ENCODE results near the gene TAP2.
"Not testable (repeated sequence)": the region's sequence is repeated elsewhere in the genome, so short reads cannot be mapped to it uniquely, and the experiment has no call there.

TAP2 gene

DNA sequence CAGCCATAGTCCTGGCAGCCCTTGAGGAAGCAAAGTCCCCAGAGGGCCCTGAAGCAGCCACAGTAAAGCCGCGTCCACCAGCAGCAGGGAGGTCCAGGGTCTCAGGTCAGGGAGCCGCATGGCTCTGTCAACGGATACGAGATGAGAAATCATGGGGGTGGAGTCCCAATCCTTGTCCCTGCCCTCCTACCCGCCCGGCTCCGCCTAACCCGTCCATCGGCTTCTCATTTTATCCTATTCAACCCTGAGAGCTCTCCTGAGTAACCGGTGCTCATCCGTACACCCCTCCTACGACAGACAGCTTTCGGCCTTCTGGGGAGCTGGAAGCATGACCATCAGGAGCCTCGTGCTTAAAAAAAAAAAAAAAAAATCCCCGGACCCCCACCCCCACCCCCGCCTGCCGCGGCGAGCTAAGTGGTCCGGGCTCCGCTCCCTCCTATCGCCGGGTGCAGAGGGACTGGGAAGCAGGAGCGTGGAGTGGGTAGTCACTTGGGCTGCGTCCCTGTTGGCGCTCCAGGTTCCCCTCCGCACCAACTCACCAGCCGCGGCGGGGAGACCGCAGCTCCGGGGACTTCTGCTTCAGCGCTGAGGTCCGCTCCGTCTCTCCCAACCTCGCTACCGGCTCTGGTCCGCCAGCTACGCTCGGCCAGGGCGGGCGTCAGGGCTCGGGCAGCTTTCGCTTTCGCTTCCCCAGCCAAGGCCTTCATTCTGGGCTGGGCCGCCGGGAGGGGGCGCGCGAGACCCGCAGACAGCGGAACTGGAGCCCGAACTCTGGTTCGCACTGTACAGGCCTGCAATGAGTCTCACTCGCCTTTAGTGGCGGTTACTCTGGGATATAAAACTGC is at the start of gene TAP2:
Gene TAP2, minus strand, starts transcription at position 626 of the 845 bp plus-strand sequence. Its CDS starts 506 bp downstream, at position 120.
- peak; percentile 89 for DNase-seq

DNA sequence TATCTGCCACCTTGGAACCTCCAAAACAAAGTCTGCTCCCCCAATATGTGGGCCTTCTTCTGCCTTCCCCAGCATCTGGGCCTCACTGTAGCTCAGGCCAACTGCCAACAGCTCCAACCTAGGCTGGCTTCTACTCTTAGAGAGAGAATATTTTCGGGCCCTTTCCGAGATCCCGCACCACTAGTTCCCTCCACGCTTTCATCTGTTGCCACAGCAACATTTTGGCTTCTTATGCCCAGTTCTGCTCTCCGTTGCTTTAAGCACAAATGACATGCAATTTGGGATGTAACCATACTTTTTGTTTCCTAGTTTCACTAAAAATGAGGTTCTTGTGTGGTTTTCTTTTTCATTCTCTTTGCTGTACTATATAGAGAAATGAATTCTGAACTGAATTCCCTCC is 49.1 kb upstream of the TAP2 start:
- no peak for DNase-seq

DNA sequence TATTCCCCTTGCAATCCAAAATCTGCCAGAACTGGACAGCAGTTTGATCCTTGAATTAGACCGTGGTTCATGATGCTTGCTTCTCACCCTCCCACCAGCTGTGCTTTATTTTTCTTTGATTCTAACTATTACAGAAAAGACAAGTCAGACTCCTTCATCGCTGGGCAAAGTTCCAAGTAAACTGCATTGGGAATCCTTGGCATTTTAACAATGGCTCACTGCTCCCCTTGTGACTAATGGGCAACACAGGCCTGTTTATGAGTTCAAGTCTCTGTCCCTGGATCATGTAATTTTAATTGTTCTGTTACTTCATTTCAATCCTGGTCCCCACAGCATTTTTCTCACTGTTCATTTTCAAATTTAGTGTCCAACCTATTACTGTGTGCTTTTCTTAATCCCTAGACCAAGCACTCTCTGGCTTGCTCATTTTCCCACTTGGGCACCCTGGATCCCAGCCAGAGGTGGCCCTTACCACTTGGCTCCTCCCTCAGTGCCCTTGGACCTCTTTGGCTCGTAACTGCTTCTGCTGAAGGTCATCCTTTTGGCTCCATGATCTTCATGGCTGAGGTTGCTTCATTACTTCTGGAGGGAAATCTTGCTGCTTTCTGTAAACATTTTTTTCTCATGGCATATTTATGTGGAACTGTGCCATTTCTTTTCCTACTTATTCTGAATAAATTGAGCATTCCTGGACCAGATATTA is 48.3 kb upstream of the TAP2 start:
- DNase-seq: peak; percentile 86

DNA sequence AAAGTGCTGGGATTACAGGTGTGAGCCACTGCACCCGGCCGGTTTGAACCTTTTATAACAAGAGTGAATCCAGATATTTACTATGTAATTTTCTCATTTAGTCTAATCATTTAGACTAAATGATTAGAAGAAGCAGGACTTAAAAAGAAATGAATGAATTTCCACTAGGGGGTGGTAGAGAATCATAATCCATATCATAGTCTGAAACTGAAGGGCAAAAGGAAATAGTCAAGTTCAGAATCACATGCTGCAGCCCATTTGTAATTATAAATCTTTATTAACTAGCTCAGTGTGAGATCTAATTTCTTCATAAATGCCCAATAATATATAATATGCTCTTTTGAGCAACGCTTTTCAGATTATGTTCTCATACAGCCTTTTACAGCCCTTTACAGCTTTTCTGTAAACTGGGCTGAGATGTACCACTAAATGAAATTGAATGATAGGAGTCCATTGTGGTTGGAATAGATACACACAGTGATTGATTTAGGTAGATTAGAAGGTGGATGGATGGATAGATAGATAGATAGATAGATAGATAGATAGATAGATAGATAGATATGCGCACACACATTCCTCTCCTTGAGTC is 47.3 kb upstream of the TAP2 start:
- DNase-seq: peak; percentile 77

DNA sequence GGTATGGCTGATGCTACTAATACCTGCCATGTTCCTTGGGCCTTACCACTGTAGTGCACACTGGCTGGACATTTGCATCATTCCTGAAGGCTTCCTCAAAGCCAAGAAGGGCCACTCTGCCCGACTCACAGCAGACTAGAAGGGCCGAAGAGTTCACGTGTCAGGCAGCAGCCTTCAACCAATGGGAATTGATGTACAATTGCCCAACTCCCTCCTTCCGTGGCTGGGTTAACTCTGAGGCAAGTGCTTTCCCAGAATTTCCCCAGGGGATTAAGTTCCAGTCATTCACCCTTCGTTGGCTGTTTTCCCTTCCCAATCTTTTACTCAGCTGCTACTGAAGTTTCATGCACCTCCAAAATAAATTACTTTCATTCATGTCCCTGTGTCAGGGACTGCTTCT is 45.2 kb upstream of the TAP2 start:
- DNase-seq: peak; percentile 60

DNA sequence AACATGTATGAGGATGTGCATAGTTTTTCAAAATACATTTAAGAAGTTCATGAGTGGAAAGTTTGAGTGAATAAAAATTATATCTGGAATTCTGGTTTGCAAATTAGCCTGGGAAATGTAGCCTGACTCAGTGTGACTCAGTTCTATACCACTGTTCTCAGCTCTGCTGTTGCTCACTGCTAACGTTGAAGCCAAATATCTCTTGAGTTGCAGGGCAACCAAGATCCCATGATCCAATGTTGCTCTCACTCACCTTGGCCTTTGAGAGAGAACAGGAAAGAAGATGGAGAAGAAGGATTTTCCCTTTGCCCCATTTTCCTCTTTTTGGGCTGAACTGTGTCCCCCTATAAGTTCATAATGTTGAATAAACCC is 44.3 kb upstream of the TAP2 start:
- DNase-seq: peak; percentile 63

DNA sequence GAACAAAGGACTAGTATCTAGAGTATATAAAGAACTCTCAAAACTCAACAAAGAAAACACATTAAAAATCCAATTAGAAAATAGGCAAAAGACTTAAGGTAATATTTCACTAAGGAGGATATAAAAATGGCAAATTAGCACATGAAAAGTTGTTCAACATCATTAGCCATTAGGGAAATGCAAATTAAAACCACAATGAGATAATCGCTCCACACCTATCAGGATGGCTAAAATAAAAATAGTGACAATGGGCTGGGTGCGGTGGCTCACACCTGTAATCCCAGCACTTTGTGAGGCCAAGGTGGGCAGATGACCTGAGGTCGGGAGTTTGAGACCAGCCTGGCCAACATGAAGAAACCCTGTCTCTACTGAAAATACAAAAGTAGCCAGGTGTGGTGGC is 42.4 kb upstream of the TAP2 start:
- not testable (repeated sequence) for DNase-seq

DNA sequence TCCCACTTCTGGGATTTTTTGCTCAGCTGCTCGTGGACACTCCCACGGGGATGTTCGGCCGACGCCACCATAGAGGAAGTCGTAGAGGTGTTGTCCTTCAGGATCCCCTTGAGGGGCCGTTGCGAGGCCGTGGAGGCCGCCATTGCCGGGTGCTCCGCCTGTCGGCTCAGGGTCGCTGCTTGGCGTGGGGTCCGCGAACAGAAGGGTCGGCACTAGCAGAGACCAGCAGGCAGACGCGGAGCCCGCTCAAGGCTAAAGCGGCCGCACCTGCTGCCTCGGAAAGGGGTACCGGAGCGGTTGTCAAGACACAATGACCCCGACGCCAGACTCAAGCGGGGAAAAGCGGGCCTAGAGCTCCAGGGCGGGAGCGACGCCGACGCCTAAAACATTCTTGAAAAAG is 41.2 kb upstream of the TAP2 start:
- no peak for DNase-seq

DNA sequence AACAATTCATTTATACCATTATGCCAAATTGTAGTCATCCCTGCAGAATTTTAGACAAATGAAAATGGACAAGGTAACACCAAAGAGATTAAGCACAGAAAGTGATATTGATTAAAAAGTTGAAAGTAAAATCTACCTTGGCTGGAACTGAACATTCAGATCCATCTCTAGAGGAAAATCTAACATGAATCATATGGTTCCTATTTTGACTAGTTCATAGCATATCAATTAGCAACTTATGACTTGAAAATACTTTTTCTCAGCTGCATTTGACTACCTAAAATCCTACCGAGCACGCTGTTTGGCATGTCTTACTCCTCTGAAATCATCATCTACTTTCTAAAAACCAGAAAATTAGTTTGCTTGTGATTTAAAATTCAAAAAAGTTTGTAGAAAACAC is 38.1 kb upstream of the TAP2 start:
- no peak for DNase-seq

DNA sequence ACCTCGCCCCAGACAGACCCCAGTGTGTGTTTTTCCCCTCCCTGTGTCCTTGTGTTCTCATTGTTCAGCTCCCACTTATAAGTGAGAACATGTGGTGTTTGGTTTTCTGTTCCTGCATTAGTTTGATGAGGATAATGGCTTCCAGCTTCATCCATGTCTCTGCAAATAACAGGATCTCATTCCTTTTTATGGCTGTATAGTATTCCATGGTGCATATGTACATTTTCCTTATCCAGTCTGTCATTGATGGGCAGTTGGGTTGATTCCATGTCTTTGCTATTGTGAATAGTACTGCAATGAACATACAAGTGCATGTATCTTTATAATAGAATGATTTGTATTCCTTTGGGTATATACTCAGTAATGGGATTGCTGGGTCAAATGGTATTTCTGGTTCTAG is 35.4 kb upstream of the TAP2 start:
- DNase-seq: not testable (repeated sequence)

DNA sequence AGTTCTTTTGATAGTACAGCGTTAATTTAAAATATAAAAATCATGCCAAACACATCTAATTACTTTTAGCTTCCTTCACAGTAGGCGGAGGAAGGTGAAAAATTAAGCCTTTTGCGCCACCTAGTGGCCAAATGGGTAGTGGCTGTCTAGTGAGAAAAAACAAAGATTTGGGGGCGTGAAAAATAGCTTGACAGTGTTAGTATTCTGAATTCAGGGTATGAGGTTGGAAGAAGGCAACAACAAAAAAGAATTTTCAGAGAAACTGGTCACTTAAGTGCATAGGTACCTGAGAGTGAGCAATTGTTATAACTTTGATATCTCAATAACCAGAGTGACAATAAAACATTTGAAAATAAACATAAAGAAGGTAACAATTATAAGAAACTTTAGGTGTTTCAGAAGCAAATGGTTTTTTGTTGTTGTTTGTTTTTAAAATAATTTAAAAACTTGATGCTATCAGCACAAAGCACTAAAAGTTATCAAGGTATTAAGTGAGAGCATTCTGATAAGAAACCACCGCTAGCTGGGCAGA is 29.8 kb upstream of the TAP2 start:
- peak; percentile 71 for DNase-seq

DNA sequence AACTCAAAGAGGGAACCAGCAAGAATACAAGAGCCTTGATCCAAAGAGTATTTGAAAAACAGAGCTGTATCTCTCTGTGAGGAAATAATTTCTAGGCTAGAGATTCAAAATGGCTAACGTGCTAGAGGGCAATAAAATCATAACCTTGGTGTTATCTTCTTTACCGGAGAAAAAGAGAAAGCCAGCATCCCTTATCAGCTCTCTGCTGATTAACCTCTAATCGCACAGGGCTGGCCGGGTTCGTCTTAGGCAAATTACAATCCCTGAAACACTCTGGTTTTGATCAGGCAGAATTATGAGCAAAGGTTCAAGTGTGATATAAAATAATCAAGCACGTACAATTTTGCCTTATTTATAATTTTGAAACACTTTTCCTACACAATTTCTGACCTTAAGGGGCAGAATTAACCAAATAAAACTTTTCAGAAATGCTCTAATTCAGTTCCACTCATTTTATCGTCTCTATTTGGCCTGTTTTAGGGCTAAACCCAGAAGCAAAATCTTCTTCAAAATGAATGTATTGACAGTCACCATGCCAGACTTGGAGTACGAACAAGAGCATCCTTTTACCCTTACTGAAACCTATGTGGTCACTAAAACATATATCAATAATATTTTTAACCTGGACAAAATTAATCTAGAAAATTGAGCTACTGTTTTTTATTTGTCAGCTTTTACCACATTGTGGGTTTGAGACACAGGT is 29.2 kb upstream of the TAP2 start:
- no peak for DNase-seq

DNA sequence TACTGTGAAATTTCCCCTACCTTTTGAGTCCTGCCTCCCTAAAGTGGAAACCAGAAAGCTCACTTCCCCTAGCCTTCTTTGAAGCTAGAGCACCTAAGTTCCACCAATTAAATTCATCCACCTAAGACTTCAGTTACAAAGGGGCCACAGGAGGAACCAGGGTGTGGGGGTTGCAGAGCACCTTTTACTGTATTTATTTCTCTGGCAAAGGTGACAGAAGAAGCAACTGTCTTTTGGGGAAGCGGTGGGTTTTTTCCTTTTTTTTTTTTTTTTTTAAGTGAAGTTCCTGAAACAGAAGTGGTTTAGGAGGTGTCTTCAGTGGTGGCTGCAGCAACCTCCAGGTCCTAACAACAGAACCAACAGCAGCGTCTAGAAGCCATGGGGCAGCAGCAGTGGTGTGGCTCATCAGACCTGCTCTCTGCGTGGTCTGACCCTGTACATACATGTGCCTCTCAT is 28.5 kb upstream of the TAP2 start:
- no peak for DNase-seq

DNA sequence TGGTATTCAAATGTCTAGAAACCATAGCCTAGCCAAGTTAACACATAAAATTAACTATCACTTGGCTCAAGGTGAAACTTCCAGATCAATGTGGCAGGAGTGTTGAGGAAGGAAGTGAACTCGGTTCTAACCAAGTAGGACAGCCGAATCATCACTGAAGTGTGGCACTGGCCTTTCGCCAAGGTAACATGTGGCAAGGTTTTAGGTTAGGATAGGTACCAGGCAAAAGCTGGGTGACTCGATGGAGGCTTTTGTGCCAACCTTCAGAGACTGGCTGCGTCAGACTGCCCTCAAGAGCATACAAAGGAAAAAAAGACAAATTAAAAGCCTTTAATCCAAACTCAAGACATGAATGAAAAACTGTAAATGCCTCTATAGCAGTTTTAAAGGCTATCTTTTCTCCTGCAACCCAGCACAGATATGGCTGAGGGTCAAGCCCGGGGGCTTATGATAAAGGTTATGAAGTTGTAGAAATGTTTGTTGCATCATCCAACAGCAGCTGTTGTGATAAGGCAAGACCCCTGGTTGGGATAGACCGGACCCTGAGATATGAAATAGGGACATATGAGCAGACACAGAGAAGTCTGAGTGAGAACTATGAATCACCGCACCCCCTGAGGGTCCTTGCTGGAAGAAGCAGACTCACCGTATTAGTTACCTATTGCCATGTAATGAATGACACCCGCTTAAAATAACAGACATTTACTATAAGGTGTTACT is 27.3 kb upstream of the TAP2 start:
- no peak for DNase-seq

DNA sequence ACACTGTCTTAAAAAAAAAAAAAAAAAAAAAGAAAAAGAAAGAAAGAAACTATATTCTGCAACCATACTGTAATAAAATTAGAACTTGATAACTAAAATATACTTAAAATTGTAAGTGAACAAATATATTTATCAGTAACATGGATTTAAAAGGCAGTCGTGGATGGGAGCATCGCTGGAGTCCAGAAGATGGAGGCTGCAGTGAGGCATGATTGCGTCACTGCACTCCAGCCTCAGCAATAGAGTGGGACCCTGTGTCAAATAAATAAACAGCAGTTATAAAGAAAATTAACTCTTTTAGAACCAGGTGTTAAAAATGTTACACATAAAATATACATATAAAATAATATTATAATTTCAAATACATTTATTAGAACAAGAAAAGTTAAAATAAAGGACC is 24.2 kb upstream of the TAP2 start:
- DNase-seq: no peak

DNA sequence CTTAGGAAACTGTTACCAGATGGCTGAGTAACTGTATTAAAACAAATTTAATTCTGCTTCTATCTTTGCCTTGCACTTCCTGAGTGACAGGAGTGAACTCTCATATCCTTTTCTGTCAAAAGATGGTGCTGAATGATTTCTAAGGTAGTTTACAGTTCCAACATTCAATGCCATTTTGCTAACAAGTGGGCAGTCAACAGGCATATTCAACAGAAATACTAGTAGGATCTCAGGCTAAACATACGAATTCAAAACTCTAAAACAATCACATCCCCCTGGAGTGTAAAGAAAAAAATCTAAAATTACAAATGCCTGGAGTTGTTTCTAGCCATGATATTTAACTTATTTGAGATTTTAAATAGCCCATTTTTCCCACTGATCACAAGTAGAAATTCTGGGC is 22.1 kb upstream of the TAP2 start:
- DNase-seq: no peak

DNA sequence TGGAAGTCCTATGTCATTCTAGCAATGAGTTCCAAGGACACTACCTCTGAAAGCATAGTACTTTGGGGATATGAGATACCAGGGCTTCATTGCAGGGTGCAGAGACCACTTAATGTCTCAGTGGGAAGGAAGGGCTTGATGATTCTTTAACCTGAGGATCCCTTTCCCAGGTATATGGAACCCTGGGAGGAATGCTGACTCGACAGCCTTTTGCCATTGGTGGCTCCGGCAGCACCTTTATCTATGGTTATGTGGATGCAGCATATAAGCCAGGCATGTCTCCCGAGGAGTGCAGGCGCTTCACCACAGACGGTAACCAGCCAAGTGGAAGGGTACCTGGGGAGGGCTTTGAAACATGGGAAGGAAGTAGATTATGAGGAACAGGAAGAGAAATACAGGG is 19.7 kb upstream of the TAP2 start:
- no peak for DNase-seq

DNA sequence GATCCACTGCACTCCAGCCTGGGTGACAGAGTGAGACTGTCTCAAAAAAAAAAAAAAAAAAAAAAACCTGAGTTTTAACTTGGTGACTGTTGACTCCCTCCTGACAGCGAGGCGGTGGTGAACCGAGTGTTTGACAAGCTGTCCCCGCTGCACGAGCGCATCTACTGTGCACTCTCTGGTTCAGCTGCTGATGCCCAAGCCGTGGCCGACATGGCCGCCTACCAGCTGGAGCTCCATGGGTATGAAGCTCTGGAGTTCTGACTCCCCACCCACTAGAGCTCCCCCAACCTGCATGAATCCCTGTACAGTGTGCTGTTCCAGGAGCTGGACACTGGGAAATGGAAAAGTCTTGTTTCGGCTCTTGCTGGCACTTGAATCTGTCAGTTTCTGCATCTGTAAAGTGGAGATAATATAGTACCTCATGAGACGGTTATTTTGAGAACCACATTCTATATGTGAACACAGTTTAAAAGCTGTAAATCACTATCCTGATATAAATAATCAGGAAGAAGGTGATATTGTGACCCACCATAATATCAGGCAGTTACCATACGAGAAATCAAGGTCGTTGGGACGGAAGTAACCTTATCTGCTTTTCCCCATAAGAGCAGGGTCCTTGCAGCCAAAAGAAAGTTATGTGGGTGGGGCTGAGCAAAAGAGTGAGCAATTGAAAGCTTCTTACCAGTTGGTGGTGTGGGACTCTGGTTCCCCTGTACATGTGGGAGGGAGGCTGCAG is 18.8 kb upstream of the TAP2 start:
- DNase-seq: no peak

DNA sequence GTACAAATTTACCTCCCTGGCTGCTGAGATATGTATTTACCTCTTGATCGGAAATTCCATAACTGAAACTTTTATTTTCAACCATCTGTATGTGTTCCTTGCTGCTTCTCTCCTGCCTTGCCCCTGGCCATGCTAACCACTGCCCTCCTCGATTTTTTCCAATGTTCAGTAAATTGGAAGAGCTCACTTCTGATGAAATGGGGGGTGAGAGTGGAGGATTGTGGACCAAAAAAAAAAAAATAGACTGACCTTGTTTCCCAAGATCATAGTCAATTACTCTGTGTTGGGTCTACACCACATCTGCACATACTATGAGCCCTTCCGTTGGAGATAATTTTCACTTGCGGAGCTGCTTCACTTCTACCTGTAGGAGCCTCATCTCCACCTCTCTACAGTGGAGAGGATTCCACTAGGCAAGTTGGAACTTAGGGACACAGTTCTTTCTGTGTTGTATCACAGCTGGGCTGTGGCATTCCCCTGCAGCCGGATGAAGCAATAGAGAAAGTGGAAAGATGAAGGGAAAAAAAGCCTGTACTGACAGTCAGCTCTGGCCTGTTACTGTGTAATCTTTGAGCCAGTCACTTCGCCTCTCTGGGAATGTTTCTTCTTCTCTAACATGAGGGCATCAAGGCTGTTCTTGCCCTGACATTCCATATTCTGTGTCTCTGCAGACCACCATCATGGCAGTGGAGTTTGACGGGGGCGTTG is 17.1 kb upstream of the TAP2 start:
- DNase-seq: no peak

DNA sequence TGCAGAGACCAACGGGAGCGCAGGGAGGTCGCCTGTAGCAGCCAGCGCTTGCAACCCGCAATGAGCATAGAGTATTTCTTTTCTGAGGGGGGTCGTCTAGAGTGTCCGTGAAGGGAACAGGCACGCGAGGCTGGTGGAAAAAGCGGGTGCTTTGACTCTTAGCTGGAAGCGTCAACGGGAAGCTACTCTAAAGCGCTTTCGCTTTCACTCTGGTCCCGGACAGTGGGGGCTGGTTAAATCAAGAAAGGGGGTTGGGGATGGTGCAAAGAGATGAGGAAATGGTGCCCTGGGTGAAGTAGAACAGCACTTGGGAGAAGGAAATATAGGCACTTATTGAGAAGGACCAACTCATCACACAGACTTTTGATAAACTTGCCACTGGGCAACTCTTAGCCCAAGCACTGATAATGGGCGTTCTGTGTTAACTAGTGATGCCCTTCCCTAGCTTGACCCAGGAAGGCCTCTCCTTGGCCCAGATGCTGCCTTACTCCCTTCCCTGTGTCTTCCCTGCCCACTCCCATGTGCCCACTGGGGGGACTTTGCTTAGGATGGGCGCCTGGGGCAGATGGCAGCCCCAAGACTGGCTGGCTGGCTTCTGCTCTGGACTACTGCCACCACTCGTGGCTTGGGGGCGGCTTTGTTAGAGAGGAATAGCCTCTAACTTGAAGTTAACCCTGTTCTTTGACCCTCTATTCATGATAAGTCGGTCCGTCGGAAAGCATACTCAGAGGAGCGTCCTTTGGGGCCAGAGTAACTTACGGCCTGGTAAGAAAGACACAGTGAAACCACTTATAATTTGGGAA is 16.0 kb upstream of the TAP2 start:
- peak; percentile 20 for DNase-seq
